ENCODE measurements around the gene IMMP2L. TPM values are rescaled to one million over a fixed set of nuclear protein-coding genes. Genes with fewer than 3 reads are reported as not detected.
"Not testable (repeated sequence)": the region's sequence is repeated elsewhere in the genome, so short reads cannot be mapped to it uniquely, and the experiment has no call there.

Gene IMMP2L
- total RNA-seq, 1 experiment from 2014 or later = 8.8 TPM

DNA sequence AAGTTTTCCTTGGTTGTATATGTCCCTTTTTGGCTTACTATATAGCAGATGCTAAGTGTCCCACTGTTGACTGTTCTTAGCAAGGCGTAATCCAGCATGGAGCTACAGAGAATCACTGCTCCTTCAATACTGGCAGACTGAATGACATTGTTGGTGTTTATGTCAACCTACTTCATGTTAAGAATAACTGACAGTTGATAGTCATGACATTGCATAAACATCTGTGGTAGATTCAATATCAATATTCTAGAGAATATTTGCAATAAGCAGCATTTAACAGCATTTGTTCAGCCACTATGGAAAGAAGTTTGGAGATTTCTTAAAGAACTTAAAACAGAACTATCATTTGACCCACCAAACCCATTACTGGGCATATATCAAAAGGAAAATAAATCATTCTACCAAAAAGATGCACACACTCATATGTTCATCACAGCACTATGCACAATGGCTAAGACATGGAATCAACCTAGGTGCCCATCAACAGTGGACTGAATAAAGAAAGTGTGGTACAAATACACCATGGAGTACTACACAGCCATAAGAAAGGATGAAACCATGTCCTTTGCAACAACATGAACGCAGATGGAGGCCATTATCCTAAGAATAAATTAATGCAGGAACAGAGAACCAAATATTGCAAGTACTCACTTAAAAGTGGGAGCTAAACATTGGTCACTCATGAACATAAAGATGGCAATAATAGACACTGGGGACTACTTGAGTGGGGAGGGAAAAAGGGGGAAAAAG lies 88.7 kb downstream of the IMMP2L start:
- DNase-seq (ENCODE audit: low read depth, low spot score) (no peak), ATAC-seq (no peak)
- BruUV-seq (replicated peaks) = no TSS peak
- H3K4me1 ChIP-seq (ENCODE audit: control insufficient read depth, insufficient read depth, low read length) = no peaks in the 10 kb centered on the region
- peaks cover 4% of the 10 kb centered on the region; the same call in 1 of the 2 replicates for H3K9me3 ChIP-seq (ENCODE audit: control insufficient read depth, insufficient read depth, low read depth, low read length)
- no peak for TF ChIP-seq SIN3A (IDR thresholded peaks at IDR 0.05; ENCODE audit: borderline replicate concordance, insufficient read depth, low read depth, low read length)
- TF ChIP-seq, protein P1, sequence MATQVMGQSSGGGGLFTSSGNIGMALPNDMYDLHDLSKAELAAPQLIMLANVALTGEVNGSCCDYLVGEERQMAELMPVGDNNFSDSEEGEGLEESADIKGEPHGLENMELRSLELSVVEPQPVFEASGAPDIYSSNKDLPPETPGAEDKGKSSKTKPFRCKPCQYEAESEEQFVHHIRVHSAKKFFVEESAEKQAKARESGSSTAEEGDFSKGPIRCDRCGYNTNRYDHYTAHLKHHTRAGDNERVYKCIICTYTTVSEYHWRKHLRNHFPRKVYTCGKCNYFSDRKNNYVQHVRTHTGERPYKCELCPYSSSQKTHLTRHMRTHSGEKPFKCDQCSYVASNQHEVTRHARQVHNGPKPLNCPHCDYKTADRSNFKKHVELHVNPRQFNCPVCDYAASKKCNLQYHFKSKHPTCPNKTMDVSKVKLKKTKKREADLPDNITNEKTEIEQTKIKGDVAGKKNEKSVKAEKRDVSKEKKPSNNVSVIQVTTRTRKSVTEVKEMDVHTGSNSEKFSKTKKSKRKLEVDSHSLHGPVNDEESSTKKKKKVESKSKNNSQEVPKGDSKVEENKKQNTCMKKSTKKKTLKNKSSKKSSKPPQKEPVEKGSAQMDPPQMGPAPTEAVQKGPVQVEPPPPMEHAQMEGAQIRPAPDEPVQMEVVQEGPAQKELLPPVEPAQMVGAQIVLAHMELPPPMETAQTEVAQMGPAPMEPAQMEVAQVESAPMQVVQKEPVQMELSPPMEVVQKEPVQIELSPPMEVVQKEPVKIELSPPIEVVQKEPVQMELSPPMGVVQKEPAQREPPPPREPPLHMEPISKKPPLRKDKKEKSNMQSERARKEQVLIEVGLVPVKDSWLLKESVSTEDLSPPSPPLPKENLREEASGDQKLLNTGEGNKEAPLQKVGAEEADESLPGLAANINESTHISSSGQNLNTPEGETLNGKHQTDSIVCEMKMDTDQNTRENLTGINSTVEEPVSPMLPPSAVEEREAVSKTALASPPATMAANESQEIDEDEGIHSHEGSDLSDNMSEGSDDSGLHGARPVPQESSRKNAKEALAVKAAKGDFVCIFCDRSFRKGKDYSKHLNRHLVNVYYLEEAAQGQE (IDR thresholded peaks at IDR 0.05; ENCODE audit: insufficient read depth in 1 of 2, low read depth in 2 of 2, low read length in 1 of 2) = no peak
- TF ChIP-seq, protein P2, sequence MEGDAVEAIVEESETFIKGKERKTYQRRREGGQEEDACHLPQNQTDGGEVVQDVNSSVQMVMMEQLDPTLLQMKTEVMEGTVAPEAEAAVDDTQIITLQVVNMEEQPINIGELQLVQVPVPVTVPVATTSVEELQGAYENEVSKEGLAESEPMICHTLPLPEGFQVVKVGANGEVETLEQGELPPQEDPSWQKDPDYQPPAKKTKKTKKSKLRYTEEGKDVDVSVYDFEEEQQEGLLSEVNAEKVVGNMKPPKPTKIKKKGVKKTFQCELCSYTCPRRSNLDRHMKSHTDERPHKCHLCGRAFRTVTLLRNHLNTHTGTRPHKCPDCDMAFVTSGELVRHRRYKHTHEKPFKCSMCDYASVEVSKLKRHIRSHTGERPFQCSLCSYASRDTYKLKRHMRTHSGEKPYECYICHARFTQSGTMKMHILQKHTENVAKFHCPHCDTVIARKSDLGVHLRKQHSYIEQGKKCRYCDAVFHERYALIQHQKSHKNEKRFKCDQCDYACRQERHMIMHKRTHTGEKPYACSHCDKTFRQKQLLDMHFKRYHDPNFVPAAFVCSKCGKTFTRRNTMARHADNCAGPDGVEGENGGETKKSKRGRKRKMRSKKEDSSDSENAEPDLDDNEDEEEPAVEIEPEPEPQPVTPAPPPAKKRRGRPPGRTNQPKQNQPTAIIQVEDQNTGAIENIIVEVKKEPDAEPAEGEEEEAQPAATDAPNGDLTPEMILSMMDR (IDR thresholded peaks at IDR 0.05) = no peak
- TF ChIP-seq TCF7L2 (IDR thresholded peaks at IDR 0.05; ENCODE audit: low read depth, low read length) = no peak
- no peak for TF ChIP-seq POLR2AphosphoS5 (IDR thresholded peaks at IDR 0.05; ENCODE audit: low read depth, low read length)
- no peak overlapping the region for H3K27ac ChIP-seq (ENCODE audit: low read length)
- no peaks in the 10 kb centered on the region for H3K36me3 ChIP-seq (ENCODE audit: control insufficient read depth, insufficient read depth, low read length)
- POLR2A ChIA-PET = no interaction called here
- H3K4me3 ChIP-seq (ENCODE audit: low read depth in 2 of 2, low read length in 2 of 2) = no peak overlapping the region
- in situ Hi-C loops (cut with HindIII; ENCODE audit: low pct_unique_long_range_greater_than_20kb, low sequenced_read_pairs) = no loop called here
- intact Hi-C loops (cut with micrococcal nuclease; ENCODE audit: unreplicated experiment) = no loop called here
- no peaks in the 10 kb centered on the region for H3K27me3 ChIP-seq (ENCODE audit: control insufficient read depth, insufficient read depth, low read length)
- CTCF ChIA-PET = no interaction called here

DNA sequence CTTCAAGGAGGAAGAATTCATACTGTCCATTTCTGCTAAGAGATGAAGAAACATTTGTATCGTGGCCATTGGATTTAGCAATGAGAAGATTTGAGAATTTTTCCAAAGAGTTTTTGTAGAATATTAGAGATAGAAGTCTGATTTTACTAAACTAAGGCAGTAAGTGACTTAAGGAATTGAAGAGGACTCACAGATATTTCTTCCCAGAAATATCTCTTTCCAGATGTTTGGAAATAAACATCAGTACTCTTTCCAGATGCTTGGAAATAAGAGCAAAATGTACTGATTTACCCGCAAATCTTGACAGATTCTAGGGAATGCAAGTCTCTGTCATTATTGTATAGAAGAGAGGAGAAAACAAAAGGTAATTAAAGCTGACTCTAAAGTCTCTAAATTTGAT lies 91.3 kb downstream of the IMMP2L start:
- intact Hi-C loops (cut with micrococcal nuclease; ENCODE audit: unreplicated experiment) (no loop called here), in situ Hi-C loops (cut with HindIII; ENCODE audit: low pct_unique_long_range_greater_than_20kb, low sequenced_read_pairs) (no loop called here)
- TF ChIP-seq, protein P2 (IDR thresholded peaks at IDR 0.05) = no peak
- TF ChIP-seq TCF7L2 (IDR thresholded peaks at IDR 0.05; ENCODE audit: low read depth, low read length) (no peak), POLR2AphosphoS5 (IDR thresholded peaks at IDR 0.05; ENCODE audit: low read depth, low read length) (no peak), SIN3A (IDR thresholded peaks at IDR 0.05; ENCODE audit: borderline replicate concordance, insufficient read depth, low read depth, low read length) (no peak)
- TF ChIP-seq, protein P1 (IDR thresholded peaks at IDR 0.05; ENCODE audit: insufficient read depth in 1 of 2, low read depth in 2 of 2, low read length in 1 of 2) = no peak
- Histone ChIP-seq H3K27ac (ENCODE audit: low read length) (no peak overlapping the region), H3K9me3 (ENCODE audit: control insufficient read depth, insufficient read depth, low read depth, low read length) (peaks cover 4% of the 10 kb centered on the region; the same call in 1 of the 2 replicates), H3K4me1 (ENCODE audit: control insufficient read depth, insufficient read depth, low read length) (no peaks in the 10 kb centered on the region), H3K36me3 (ENCODE audit: control insufficient read depth, insufficient read depth, low read length) (no peaks in the 10 kb centered on the region), H3K27me3 (ENCODE audit: control insufficient read depth, insufficient read depth, low read length) (no peaks in the 10 kb centered on the region), H3K4me3 (ENCODE audit: low read depth in 2 of 2, low read length in 2 of 2) (no peak overlapping the region)
- BruUV-seq (replicated peaks) = no TSS peak
- CTCF ChIA-PET = no interaction called here
- POLR2A ChIA-PET = no interaction called here
- ATAC-seq (no peak), DNase-seq (ENCODE audit: low read depth, low spot score) (no peak)

DNA sequence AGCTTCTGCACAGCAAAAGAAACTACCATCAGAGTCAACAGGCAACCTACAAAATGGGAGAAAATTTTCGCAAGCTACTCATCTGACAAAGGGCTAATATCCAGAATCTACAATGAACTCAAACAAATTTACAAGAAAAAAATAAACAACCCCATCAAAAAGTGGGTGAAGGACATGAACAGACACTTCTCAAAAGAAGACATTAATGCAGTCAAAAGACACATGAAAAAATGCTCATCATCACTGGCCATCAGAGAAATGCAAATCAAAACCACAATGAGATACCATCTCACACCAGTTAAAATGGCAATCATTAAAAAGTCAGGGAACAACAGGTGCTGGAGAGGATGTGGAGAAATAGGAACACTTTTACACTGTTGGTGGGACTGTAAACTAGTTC lies 92.4 kb downstream of the IMMP2L start:
- H3K9me3 ChIP-seq (ENCODE audit: control insufficient read depth, insufficient read depth, low read depth, low read length); in situ Hi-C loops (cut with HindIII; ENCODE audit: low pct_unique_long_range_greater_than_20kb, low sequenced_read_pairs); intact Hi-C loops (cut with micrococcal nuclease; ENCODE audit: unreplicated experiment); ATAC-seq; H3K4me1 ChIP-seq (ENCODE audit: control insufficient read depth, insufficient read depth, low read length); H3K27ac ChIP-seq (ENCODE audit: low read length); BruUV-seq (replicated peaks); H3K36me3 ChIP-seq (ENCODE audit: control insufficient read depth, insufficient read depth, low read length); CTCF ChIA-PET; DNase-seq (ENCODE audit: low read depth, low spot score); POLR2A ChIA-PET; H3K27me3 ChIP-seq (ENCODE audit: control insufficient read depth, insufficient read depth, low read length); H3K4me3 ChIP-seq (ENCODE audit: low read depth in 2 of 2, low read length in 2 of 2): not testable (repeated sequence)
